ENCODE measurements around the gene TNFAIP6.
A peak's percentile ranks its signal among the peaks of the same experiment; 100 is the strongest.
"Not testable (repeated sequence)": the region's sequence is repeated elsewhere in the genome, so short reads cannot be mapped to it uniquely, and the experiment has no call there.

The TNFAIP6 gene

GRCh38 chr2:151357359-151357758 is at the start of gene TNFAIP6:
TSS of gene TNFAIP6 (plus strand) at chr2:151357592. CDS start at chr2:151357667, 75 bp downstream.
- peak; percentile 66 for DNase-seq

GRCh38 chr2:151310313-151310712 is 47.1 kb upstream of the TNFAIP6 start:
- not testable (repeated sequence) for DNase-seq

GRCh38 chr2:151312440-151312839 is 45.0 kb upstream of the TNFAIP6 start:
- DNase-seq = not testable (repeated sequence)

- DNase-seq = no peak
Measured at GRCh38 chr2:151315381-151315903, 42.0 kb upstream of the TNFAIP6 start.

- peak; percentile 21 for DNase-seq
Measured at GRCh38 chr2:151325581-151326095, 31.8 kb upstream of the TNFAIP6 start.

GRCh38 chr2:151326554-151326953 is 30.8 kb upstream of the TNFAIP6 start:
- DNase-seq = no peak

- no peak for DNase-seq
Measured at GRCh38 chr2:151329998-151330397, 27.4 kb upstream of the TNFAIP6 start.

GRCh38 chr2:151333083-151333482 is 24.3 kb upstream of the TNFAIP6 start:
- DNase-seq = no peak

- DNase-seq = peak; percentile 75
Measured at GRCh38 chr2:151334082-151334815, 23.1 kb upstream of the TNFAIP6 start.

- DNase-seq = peak; percentile 36
Measured at GRCh38 chr2:151336863-151337371, 20.5 kb upstream of the TNFAIP6 start.

- DNase-seq = no peak
Measured at GRCh38 chr2:151337643-151338042, 19.7 kb upstream of the TNFAIP6 start.

- no peak for DNase-seq
Measured at GRCh38 chr2:151338115-151338514, 19.3 kb upstream of the TNFAIP6 start.

- DNase-seq = no peak
Measured at GRCh38 chr2:151343073-151343472, 14.3 kb upstream of the TNFAIP6 start.

- DNase-seq = not testable (repeated sequence)
Measured at GRCh38 chr2:151344191-151344590, 13.2 kb upstream of the TNFAIP6 start.

GRCh38 chr2:151344906-151345305 is 12.5 kb upstream of the TNFAIP6 start:
- DNase-seq = no peak

GRCh38 chr2:151347294-151347693 is 10.1 kb upstream of the TNFAIP6 start:
- DNase-seq = no peak

GRCh38 chr2:151347906-151348305 is 9.5 kb upstream of the TNFAIP6 start:
- DNase-seq = peak; percentile 48

GRCh38 chr2:151350579-151351195 is 6.7 kb upstream of the TNFAIP6 start:
- no peak for DNase-seq

GRCh38 chr2:151353995-151354394 is 3.4 kb upstream of the TNFAIP6 start:
- DNase-seq = no peak

GRCh38 chr2:151354807-151355206 is 2.6 kb upstream of the TNFAIP6 start:
- DNase-seq = peak; percentile 47

- no peak for DNase-seq
Measured at GRCh38 chr2:151358166-151358970, 976 bp downstream of the TNFAIP6 start.

GRCh38 chr2:151359768-151360461 is 2.5 kb downstream of the TNFAIP6 start:
- DNase-seq = no peak
